Chondrocyte (in vitro differentiated cells): ENCODE data around the gene JPH2. TPM values are rescaled to one million over a fixed set of nuclear protein-coding genes. Genes with fewer than 3 reads are reported as not detected.
A peak's percentile ranks its signal among the peaks of the same experiment; 100 is the strongest.

Experiments used
- DNase-seq: peaks from one replicate; pipeline ENCODE4 v3.0.0; 2021; ENCODE audit warnings: mixed read lengths, low spot score
- H3K27ac Mint-ChIP-seq: one replicate; pipeline ENCODE4 v1.8.0; 2021; ENCODE audit warnings: mild to moderate bottlenecking, moderate library complexity, mixed read lengths; ENCODE audit not compliant: unreplicated experiment
- H3K27me3 Mint-ChIP-seq: 2 replicates; pipeline ENCODE4 v1.8.0; 2021; ENCODE audit warnings: low read depth, mixed read lengths
- H3K36me3 Mint-ChIP-seq: 2 replicates; pipeline ENCODE4 v1.8.0; 2021; ENCODE audit warnings: low read depth, mixed read lengths
- H3K4me1 Mint-ChIP-seq: 2 replicates; pipeline ENCODE4 v1.8.0; 2021; ENCODE audit warnings: low read depth, mild to moderate bottlenecking, mixed read lengths
- H3K4me3 Mint-ChIP-seq: one replicate; pipeline ENCODE4 v1.8.0; 2021; ENCODE audit warnings: mild to moderate bottlenecking, moderate library complexity, mixed read lengths; ENCODE audit not compliant: unreplicated experiment
- H3K9me3 Mint-ChIP-seq: 2 replicates; pipeline ENCODE4 v1.8.0; 2021; ENCODE audit warnings: low read depth, mixed read lengths
- CTCF ChIP-seq: fragments of 200-600 bp; sonication (generic); IDR thresholded peaks from 2 replicates; pipeline ENCODE4 v1.5.0; 2021; ENCODE audit warnings: antibody characterized with exemption, mild to moderate bottlenecking, moderate library complexity
- total RNA-seq: library from RNA; stranded (reverse); gene quantifications from 3 replicates; pipeline ENCODE4 v1.2.1, GENCODE V29; 2021

Gene JPH2
- total RNA-seq, 1 donor from 2014 or later = 75.9 TPM

GRCh38 chr20:44210406-44211176, 23.6 kb upstream of the JPH2 start, which contains the start of gene OSER1:
Gene OSER1, minus strand, starts transcription at chr20:44210771. Its CDS starts 3,814 bp downstream, at chr20:44206957.
- Mint-ChIP-seq H3K4me3 (peak within 1 kb of the TSS; percentile 100), H3K4me1 (peaks cover 59% of the 10 kb centered on the region), H3K36me3 (peaks cover 6% of the 10 kb centered on the region), H3K9me3 (no peaks in the 10 kb centered on the region), H3K27ac (peak within 1 kb of the TSS; percentile 100), H3K27me3 (no peaks in the 10 kb centered on the region)
- no peak for TF ChIP-seq CTCF
- DNase-seq = peak; percentile 97

- H3K36me3 Mint-ChIP-seq = peaks cover 6% of the 10 kb centered on the region
Observed at GRCh38 chr20:44209686-44210405, 22.9 kb upstream of the JPH2 start.

GRCh38 chr20:44208770-44209169, 21.8 kb upstream of the JPH2 start:
- H3K27ac Mint-ChIP-seq = peak overlapping the region; percentile 100
- H3K4me3 Mint-ChIP-seq = peak overlapping the region; percentile 100
- H3K9me3 Mint-ChIP-seq = no peaks in the 10 kb centered on the region
- TF ChIP-seq CTCF = peak; percentile 65
- H3K36me3 Mint-ChIP-seq = peaks cover 8% of the 10 kb centered on the region
- peaks cover 69% of the 10 kb centered on the region for H3K4me1 Mint-ChIP-seq
- no peaks in the 10 kb centered on the region for H3K27me3 Mint-ChIP-seq
- no peak for DNase-seq

More at GRCh38 chr20:44209686-44210405, 22.9 kb upstream of the JPH2 start:
- peak overlapping the region; percentile 100 for H3K27ac Mint-ChIP-seq
- no peaks in the 10 kb centered on the region for H3K27me3 Mint-ChIP-seq
- DNase-seq = no peak
- no peak for TF ChIP-seq CTCF
- peaks cover 58% of the 10 kb centered on the region for H3K4me1 Mint-ChIP-seq
- H3K4me3 Mint-ChIP-seq = peak overlapping the region; percentile 100
- H3K9me3 Mint-ChIP-seq = no peaks in the 10 kb centered on the region

GRCh38 chr20:44208165-44208564, 21.2 kb upstream of the JPH2 start:
- no peaks in the 10 kb centered on the region for H3K27me3 Mint-ChIP-seq
- H3K4me1 Mint-ChIP-seq = peaks cover 75% of the 10 kb centered on the region
- TF ChIP-seq CTCF = no peak

GRCh38 chr20:44207126-44207723, 20.2 kb upstream of the JPH2 start:
- peak overlapping the region; percentile 49 for H3K4me3 Mint-ChIP-seq
- TF ChIP-seq CTCF = no peak
- no peak for DNase-seq
- H3K27ac Mint-ChIP-seq = peak overlapping the region; percentile 90
- no peaks in the 10 kb centered on the region for H3K9me3 Mint-ChIP-seq
- H3K36me3 Mint-ChIP-seq = peaks cover 13% of the 10 kb centered on the region
- H3K4me1 Mint-ChIP-seq = peaks cover 83% of the 10 kb centered on the region
- H3K27me3 Mint-ChIP-seq = no peaks in the 10 kb centered on the region

More at GRCh38 chr20:44208165-44208564, 21.2 kb upstream of the JPH2 start:
- peak overlapping the region; percentile 100 for H3K27ac Mint-ChIP-seq
- peak overlapping the region; percentile 100 for H3K4me3 Mint-ChIP-seq
- H3K9me3 Mint-ChIP-seq = no peaks in the 10 kb centered on the region
- DNase-seq = no peak
- peaks cover 8% of the 10 kb centered on the region for H3K36me3 Mint-ChIP-seq
